IPS-18c (cell line): Measurements from ENCODE around the gene C10orf71.

Source experiments
- H3K4me3 ChIP-seq: 2 replicates; pipeline ENCODE4 v1.7.0; 2013; ENCODE audit warnings: low read depth, mild to moderate bottlenecking, low read length, moderate library complexity; ENCODE audit not compliant: insufficient read depth
- H3K9me3 ChIP-seq: one replicate; pipeline ENCODE4 v1.6.1; 2013; ENCODE audit warnings: mild to moderate bottlenecking, low read length, moderate library complexity; ENCODE audit not compliant: control insufficient read depth, insufficient read depth

The C10orf71 gene

DNA sequence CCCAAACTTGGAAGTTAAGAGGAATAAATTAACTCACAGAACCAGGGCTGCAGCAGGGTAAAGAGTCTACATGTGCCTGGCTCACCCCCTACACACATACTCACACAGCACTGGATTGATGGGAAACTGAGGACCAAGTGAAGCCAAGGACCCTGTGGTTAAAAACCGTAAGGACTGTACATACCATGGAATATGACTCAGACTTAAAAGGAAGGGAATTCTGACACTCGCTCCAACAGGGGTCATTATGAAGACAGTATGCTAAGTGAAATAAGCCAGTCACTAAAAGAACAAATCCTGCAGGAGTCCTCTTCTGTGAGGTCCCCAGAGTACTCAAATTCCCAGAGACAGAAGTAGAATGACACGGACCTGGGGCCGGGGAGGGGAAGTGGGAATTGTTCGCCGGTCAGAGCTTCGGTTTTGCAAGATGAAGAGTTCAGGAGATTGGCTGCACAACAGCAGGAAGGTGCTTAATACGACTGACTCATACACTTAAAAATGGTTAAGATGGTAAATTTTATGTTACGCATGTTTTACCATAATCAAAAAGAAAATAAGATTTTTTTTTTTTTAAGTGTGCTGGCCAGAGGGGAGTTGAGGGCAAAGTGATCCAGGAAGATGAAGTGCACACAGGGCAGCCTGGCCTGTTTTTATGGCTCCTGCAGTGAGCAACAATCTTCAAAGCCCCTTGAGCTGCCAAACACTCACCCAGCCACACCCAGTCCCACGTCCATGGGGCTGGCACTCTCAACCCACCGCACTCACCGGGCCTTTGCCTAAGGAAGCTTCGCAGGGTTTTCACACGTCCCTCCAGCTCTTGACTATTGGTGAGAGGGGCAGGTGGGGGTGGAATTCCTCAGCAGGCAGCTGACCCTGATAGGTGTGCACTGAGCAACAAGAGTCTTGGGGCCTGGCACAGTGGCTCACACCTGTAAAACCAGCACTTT, 70.5 kb downstream of the C10orf71 start:
- Histone ChIP-seq H3K4me3 (no peak overlapping the region), H3K9me3 (no peaks in the 10 kb centered on the region)

DNA sequence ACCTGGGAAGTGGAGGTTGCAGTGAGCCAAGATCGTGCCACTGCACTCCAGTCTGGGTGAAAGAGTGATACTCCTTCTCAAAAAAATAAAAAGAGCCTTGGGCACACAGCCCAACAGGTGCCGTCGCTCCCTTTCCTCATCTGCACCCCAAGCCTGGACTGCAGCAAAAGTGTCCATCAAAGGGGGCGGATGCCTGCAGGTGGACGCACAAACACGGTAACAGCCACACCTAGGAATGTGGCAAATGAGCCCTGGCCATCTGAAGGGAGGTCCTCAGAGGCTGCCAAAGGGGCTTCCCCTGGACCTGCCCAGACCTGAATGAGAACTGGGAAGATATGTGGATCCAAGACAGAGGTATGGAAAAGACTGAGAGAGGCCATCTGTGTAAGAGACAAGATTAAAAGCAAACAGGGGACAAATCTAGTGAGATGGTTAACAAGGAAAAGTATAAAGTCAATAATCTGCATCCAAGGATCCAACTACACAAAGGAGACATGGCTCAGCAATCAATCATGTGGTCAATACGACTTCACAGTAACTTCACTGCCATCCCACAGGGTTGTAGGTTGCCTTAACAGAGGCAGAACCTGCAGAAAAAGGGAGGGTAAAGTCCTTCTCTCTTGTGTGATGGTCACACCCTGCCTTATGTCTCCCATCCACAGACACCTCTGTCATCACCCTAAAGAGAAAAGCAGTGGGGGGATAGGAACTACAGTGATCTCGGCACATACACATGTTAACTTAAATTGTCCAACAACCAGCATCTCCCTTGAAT, 71.5 kb downstream of the C10orf71 start:
- no peaks in the 10 kb centered on the region for H3K9me3 ChIP-seq

GRCh38 chr10:49371967-49372366, 73.0 kb downstream of the C10orf71 start:
- no peak overlapping the region for H3K4me3 ChIP-seq

More for the DNA sequence above, 71.5 kb downstream of the C10orf71 start:
- no peak overlapping the region for H3K4me3 ChIP-seq

GRCh38 chr10:49373361-49373760, 74.4 kb downstream of the C10orf71 start:
- Histone ChIP-seq H3K4me3 (no peak overlapping the region), H3K9me3 (no peaks in the 10 kb centered on the region)

More at GRCh38 chr10:49371967-49372366, 73.0 kb downstream of the C10orf71 start:
- no peaks in the 10 kb centered on the region for H3K9me3 ChIP-seq

DNA sequence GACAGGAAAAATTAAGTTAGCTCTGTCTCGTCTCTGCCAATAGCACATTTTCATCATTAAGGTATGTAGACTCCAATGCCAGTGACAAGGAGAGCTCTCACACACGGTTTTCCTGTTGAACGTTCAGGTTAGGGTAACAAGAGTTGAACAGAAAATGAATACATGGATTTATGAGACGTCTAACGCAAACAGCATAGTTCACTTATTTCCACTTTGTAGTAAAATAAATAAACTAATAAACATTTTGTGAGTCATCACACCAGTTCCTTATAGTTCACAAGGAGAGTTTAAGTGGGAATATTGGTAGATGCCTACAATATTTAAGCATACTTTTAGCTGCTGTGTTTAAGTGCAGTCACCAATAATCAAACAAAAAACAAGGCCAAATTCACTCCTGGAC, 75.8 kb downstream of the C10orf71 start:
- Histone ChIP-seq H3K4me3 (no peak overlapping the region), H3K9me3 (no peaks in the 10 kb centered on the region)

DNA sequence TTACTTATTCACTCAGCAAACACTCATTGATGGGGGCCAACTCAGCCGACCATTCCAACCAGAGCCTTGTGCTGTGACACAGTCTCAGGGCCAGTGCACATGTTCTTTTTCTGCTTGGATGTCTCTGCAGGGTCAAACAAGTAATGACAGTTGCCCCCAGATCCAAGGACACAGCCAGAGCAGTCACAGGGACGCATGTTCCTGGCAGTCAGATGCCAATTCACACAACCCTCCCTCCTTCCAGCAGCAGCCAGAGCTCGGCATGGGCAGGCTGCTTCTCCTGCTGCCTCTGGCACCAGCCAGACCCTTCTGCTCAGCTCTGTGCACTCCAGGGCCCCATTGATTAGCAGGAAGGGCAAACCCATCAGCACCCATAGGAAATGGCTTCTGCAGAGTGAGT, 76.6 kb downstream of the C10orf71 start:
- Histone ChIP-seq H3K9me3 (no peaks in the 10 kb centered on the region), H3K4me3 (no peak overlapping the region)
